ENCODE data around the gene MAD1L1.

DNA sequence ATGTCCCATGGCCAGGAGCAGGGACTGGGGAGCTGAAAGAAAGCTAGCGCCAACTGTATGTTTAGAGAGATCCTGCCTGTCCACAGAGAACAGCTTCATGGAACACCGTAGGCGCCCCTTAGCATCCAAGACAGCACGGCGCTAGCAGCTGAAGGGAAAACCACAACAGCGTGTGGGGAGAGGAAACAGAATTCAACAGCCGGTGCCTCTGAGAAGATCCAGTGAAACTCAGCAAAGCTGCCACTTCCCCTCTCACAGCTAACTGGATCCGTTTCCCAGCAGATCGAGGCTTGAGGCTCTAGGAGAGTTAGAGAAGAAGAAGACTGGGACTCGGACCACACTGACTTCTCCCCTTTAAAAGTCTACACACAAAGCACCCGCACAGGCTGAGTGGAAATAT is 145.0 kb downstream of the MAD1L1 start:
- no peak for TF ChIP-seq EZH2 (IDR thresholded peaks at IDR 0.05; ENCODE audit: low read depth)
- TF ChIP-seq, protein P1, sequence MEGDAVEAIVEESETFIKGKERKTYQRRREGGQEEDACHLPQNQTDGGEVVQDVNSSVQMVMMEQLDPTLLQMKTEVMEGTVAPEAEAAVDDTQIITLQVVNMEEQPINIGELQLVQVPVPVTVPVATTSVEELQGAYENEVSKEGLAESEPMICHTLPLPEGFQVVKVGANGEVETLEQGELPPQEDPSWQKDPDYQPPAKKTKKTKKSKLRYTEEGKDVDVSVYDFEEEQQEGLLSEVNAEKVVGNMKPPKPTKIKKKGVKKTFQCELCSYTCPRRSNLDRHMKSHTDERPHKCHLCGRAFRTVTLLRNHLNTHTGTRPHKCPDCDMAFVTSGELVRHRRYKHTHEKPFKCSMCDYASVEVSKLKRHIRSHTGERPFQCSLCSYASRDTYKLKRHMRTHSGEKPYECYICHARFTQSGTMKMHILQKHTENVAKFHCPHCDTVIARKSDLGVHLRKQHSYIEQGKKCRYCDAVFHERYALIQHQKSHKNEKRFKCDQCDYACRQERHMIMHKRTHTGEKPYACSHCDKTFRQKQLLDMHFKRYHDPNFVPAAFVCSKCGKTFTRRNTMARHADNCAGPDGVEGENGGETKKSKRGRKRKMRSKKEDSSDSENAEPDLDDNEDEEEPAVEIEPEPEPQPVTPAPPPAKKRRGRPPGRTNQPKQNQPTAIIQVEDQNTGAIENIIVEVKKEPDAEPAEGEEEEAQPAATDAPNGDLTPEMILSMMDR (conservative IDR thresholded peaks at IDR 0.05) = no peak

Data from PC-9 (cell line).